Loucy (cell line): ENCODE data around the gene CYP4V2.

Experiments used
- CTCF ChIP-seq: fragments of 200-600 bp; sonication (generic); conservative IDR thresholded peaks from 2 replicates; pipeline ENCODE4 v1.5.1; 2014; ENCODE audit warnings: mild to moderate bottlenecking, antibody characterized with exemption, low read length
- EZH2phosphoT487 ChIP-seq: fragments of 200-600 bp; IDR thresholded peaks from 2 replicates; pipeline ENCODE4 v1.6.1; 2018; ENCODE audit warnings: antibody characterized with exemption, mild to moderate bottlenecking, moderate library complexity, borderline replicate concordance

GRCh38 chr4:186161138-186161537 lies 30.2 kb upstream of the CYP4V2 start:
- TF ChIP-seq EZH2phosphoT487 (no peak), CTCF (no peak)
